ENCODE measurements around the gene MRPS11.
"Not testable (repeated sequence)": the region's sequence is repeated elsewhere in the genome, so short reads cannot be mapped to it uniquely, and the experiment has no call there.

Gene MRPS11

GRCh38 chr15:88489321-88489720 lies 21.8 kb downstream of the MRPS11 start:
- DNase-seq (ENCODE audit: low read depth, low spot score): peak; percentile 40

DNA sequence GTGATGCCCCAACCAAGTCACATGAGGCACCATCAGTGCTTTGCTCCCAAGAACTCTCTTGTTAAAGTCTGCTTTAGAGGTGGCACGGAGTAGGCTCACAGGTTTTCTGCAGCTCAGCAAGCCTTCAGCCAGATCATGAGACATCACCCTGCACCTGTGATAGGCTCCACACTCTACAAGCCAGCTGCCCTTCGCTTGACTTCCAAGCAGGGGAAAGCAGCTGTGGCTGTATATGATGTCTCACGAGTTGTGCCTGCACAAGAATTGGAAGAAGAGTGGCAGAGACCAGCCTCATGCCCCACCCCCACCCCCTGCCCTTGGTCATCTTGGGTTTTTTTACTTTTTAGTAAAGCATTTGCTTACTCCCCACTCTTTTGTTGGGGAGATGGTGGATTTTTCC lies 22.5 kb downstream of the MRPS11 start:
- DNase-seq (ENCODE audit: low read depth, low spot score): no peak

GRCh38 chr15:88491158-88491557 lies 23.6 kb downstream of the MRPS11 start:
- no peak for DNase-seq (ENCODE audit: low read depth, low spot score)

- no peak for DNase-seq (ENCODE audit: low read depth, low spot score)
These were observed 26.3 kb downstream of the MRPS11 start for GRCh38 chr15:88493844-88494243.

DNA sequence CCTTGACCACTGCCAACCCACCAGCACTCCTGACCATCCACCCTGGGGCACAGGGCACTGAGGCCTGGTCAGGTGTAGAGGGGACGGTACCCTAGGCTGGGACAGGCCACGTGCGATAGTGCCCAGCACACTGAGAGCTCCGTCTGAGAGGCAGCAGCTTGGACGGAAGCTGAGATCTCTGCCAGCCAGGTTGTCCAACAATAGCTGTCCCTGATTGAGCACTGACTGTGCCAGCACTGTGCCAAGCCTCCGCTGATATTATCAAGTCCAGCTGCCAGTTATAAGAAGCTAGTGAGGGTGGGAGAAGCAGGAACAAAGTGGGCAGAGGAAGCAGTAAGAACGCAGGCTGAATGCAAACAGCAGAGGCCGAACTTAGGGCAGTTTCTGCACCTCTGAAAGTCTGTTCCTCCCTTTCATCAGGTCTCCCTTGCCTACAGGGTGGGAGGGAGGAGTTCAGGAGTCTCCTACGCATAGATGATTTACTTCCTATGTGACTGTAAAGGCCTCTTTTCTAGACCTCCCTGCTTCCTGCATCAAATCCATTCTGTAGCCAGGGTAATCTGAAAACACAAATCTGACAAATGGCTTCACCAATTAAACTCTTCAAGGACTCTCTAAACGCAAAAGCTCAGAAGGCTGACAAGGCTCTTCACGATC lies 29.7 kb downstream of the MRPS11 start:
- no peak for DNase-seq (ENCODE audit: low read depth, low spot score)

DNA sequence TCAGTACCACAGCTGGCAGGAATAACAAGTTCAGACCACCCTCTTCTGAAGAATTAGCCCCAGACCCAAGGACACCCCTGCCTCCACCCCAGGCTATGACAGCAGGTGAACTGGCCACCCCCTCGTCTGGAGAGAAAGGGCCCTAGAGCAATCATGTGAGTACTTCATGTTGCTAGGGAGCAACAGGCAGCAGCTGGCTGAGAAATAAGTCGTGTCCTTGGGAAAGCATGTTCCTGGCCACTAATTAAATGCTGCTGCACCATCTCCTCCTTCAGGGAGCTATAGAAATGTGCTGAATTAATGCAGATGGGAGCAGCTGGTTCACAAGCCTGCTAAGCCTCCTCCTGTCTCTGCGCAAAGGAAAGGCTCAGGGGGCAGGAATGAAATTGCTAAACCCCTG lies 31.5 kb downstream of the MRPS11 start:
- no peak for DNase-seq (ENCODE audit: low read depth, low spot score)

- DNase-seq (ENCODE audit: low read depth, low spot score): peak; percentile 56
These were observed 36.9 kb downstream of the MRPS11 start for GRCh38 chr15:88504445-88504844.

- DNase-seq (ENCODE audit: low read depth, low spot score): no peak
These were observed 38.2 kb downstream of the MRPS11 start for GRCh38 chr15:88505721-88506120.

- no peak for DNase-seq (ENCODE audit: low read depth, low spot score)
These were observed 39.1 kb downstream of the MRPS11 start for GRCh38 chr15:88506628-88507027.

DNA sequence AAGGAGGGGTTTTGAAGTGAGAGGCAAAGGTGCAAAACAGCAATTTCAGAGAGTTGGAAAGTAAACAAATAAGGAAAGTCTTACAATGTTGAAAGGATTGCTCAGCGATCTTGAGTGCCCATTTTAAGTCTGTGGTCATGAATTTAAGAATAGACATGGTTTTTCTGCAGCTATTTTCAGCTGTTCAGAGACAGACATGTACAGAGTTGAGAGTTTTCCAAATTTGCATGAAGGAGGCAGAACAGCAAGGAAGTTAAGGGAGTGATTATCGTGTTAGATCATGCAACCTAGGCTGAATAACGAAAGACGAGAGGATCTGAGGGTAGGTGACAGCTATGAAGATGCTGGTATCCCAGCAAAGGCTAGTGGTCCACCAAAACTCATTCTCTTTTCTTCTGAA lies 41.8 kb downstream of the MRPS11 start:
- DNase-seq (ENCODE audit: low read depth, low spot score): no peak

GRCh38 chr15:88509964-88510363 lies 42.5 kb downstream of the MRPS11 start:
- no peak for DNase-seq (ENCODE audit: low read depth, low spot score)

- no peak for DNase-seq (ENCODE audit: low read depth, low spot score)
These were observed 43.7 kb downstream of the MRPS11 start for GRCh38 chr15:88511161-88511560.

DNA sequence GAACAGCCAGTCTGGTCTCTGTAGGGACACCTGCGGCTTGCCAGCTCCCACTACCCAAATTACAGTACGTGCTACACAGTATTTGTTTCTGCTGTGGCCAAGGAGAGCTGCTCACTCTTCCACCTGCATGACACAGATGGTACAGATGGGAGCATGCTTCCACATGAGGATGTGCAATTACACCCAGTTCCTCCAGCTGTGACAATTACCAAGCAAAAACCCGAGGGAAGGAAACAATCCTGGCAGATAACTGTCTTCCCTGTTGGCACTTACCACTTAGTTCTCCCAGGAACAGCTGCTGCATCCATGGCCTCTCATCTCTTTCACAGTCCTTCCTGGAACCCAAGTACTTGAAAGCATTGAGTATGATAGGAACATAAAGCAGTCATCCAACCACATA lies 44.6 kb downstream of the MRPS11 start:
- no peak for DNase-seq (ENCODE audit: low read depth, low spot score)

DNA sequence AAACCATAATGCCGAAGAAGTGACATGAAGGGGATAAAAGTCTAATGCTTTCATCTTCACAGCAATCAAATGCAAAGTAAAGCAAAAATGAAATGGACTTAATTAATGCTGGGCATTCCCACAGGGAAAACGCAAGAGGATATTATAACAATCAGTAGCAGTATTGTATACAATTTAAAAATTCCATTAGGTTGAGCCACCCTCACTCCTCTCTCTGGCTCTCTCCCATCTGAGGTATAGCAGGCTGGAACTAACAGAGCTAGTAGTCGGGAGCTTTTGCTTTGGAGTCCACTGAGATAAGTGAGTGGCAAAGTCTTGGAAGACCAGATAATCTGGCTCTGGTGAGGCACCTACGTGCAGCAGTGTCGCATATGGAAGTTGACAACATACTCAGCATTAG lies 45.1 kb downstream of the MRPS11 start:
- no peak for DNase-seq (ENCODE audit: low read depth, low spot score)

DNA sequence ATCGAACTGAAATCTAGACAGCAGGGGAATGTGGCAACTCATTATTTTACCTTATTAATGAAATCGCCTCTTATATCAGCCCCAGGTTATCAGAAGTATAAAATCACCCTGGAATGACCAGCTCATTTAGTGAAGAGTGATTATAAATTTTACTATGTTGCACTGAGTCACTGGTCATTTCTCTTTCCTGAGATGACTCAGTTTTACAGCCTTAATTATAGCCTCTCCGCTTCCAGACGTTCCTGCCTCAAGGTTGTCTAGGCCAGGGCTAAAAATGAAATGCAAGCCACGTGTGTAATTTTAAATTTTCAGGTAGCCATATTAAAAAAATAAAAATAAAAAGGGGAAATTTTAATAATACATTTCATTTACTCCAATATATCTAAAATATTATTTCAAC lies 45.7 kb downstream of the MRPS11 start:
- no peak for DNase-seq (ENCODE audit: low read depth, low spot score)

DNA sequence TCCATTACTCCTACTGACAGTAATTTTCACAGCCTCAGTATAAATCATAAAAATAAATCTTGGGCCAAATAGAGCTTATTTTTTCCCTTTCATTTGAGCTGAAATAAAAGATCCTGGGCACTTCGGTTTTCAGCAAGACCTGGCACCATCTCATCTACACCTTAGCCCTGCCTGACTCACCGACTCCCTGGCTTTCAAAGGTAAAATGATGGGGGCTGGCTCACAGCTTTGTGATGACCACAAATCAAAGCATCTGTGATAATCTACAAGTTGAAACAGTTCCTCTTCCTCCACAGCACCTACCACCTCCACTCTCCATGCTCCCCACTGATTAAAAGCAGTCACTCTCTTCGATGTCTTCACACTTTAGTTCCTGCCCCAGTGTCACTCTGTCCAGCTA lies 51.4 kb downstream of the MRPS11 start:
- no peak for DNase-seq (ENCODE audit: low read depth, low spot score)

DNA sequence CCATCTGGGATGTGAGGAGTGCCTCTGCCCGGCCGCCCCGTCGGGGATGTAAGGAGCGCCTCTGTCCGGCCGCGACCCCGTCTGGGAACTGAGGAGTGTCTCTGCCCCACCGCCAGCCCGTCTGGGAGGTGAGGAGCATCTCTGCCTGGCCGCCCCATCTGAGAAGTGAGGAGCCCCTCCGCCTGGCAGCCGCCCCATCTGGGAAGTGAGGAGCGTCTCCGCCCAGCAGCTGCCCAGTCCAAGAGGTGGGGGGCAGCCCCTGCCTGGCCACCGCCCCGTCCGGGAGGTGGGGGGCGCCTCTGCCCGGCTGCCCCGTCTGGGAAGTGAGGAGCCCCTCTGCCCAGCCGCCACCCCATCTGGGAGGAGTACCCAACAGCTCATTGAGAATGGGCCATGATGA lies 56.6 kb downstream of the MRPS11 start:
- DNase-seq (ENCODE audit: low read depth, low spot score): not testable (repeated sequence)

- no peak for DNase-seq (ENCODE audit: low read depth, low spot score)
These were observed 57.9 kb downstream of the MRPS11 start for GRCh38 chr15:88525418-88525817.

DNA sequence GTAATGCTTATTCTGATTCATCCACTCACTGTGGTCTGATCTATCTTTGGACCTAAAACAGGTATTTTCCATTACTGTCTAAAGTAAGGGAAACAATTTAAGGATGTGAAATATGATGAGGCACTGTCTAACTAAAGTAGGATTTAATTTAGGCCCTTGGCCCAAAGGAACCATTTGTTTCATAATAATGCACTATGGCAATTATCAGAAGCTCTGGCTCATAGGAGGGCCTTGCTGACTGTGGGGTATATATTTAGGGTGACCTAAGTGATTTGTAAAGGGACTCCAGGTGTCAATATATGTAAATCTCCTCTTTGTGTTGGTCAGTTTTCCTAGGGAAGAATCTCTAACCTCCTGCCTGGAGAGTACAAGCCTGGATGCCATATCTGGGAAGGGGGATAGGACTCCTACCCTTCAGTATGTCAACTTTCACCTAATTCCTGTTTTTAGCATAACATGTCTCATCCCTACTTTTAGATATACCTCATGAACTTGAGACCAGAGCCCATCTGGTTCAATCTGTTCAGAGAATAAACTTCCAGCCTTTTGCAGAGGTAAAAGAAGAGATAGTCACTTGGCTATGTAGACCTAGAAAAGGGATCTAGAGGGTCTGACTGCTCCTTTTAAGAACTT lies 58.9 kb downstream of the MRPS11 start:
- no peak for DNase-seq (ENCODE audit: low read depth, low spot score)

GRCh38 chr15:88529021-88529630 lies 61.6 kb downstream of the MRPS11 start:
- no peak for DNase-seq (ENCODE audit: low read depth, low spot score)
